Measurements from ENCODE around the gene GATAD2A. TPM values are rescaled to one million over a fixed set of nuclear protein-coding genes. Genes with fewer than 3 reads are reported as not detected.

Gene GATAD2A
- total and polyA plus RNA-seq, 2 of the 13 experiments (the other 11 are each of a cell fraction or from before 2014, with no cell fraction given): 16.8 to 28.6 TPM

DNA sequence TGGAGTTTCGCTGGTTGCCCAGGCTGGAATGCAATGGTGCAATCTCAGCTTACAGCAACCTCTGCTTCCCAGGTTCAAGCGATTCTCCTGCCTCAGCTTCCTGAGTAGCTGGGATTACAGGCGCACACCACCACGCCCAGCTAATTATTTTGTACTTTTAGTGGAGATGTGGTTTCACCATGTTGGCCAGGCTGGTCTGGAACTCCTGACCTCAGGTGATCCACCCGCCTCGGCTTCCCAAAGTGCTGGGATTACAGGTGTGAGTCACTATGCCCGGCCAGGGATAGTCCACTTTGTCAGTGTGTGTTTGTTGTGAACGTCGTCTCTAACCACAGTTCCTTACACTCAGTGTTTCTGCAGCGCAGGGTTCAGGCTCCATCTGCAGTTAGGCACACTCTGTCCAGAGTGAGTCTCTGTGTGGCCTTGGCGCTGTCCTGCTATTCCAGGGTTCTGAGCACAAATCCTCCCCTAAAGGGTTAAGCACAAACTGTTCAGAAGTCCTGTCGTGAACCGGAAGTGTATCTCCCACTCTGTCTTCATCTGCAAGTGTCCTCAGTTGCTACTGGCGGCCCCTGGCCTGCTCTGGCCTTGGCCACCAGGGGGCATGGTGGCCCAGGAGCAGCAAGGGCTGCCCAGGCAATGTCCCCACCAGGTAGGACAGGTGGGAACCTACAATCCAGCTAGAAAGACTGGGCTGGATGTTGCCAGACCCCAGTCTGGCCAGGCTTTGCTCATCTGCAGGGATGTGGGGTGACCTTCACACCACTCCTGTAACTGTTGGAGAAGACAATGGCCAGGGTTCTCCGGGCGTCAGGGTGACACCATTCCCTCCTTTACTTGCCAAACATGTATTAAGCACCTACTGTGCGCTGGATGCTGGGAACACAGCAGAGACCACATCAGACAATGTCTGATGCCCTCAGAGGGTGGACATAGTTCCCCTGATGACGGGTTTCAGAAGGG, 38.8 kb upstream of the GATAD2A start (continued):
- TF ChIP-seq TARDBP (CRISPR knock-in tag; IDR thresholded peaks at IDR 0.05) (peak; percentile 72; the same call in 1 of the 2 replicates), ZNF816 (CRISPR knock-in tag; IDR thresholded peaks at IDR 0.05; ENCODE audit: borderline replicate concordance) (no peak), HOXA3 (CRISPR knock-in tag; IDR thresholded peaks at IDR 0.05) (peak; percentile 84; the same call in 1 of the 2 replicates), MTA1 (CRISPR knock-in tag; IDR thresholded peaks at IDR 0.05; ENCODE audit: borderline replicate concordance) (peak; percentile 76; the same call in 1 of the 2 replicates), MED1 (CRISPR knock-in tag; IDR thresholded peaks at IDR 0.05) (peak; percentile 72), SP4 (CRISPR knock-in tag; IDR thresholded peaks at IDR 0.05) (peak; percentile 64), SSRP1 (CRISPR knock-in tag; IDR thresholded peaks at IDR 0.05) (peak; percentile 81; the same call in 1 of the 2 replicates), MEIS2 (CRISPR knock-in tag; IDR thresholded peaks at IDR 0.05) (no peak; the same call in 1 of the 2 replicates), RFX5 (IDR thresholded peaks at IDR 0.05; ENCODE audit: low read depth, low read length) (no peak), PHF5A (CRISPR knock-in tag; IDR thresholded peaks at IDR 0.05; ENCODE audit: low read depth, unreplicated experiment) (peak; percentile 97), SAP130 (CRISPR knock-in tag; IDR thresholded peaks at IDR 0.05; ENCODE audit: low read depth) (peak; percentile 94), CBX5 (CRISPR knock-in tag; IDR thresholded peaks at IDR 0.05; ENCODE audit: borderline replicate concordance) (peak; percentile 91), DPF2 (CRISPR knock-in tag; IDR thresholded peaks at IDR 0.05; ENCODE audit: borderline replicate concordance, low read depth) (no peak), HNRNPK (IDR thresholded peaks at IDR 0.05; ENCODE audit: low read depth, low read length, poor library complexity, severe bottlenecking) (no peak), ZNF230 (CRISPR knock-in tag; IDR thresholded peaks at IDR 0.05) (no peak), NCOA1 (CRISPR knock-in tag; IDR thresholded peaks at IDR 0.05) (0 out of 2 replicates have a peak, but pooled peaks have one; percentile 49), ZKSCAN5 (CRISPR knock-in tag; IDR thresholded peaks at IDR 0.05) (no peak), MAX (IDR thresholded peaks at IDR 0.05) (peak; percentile 64; the same call in 1 of the 2 replicates), ZNF879 (CRISPR knock-in tag; IDR thresholded peaks at IDR 0.05) (no peak), ARID4A (CRISPR knock-in tag; IDR thresholded peaks at IDR 0.05; ENCODE audit: borderline replicate concordance) (peak; percentile 80; the same call in 1 of the 2 replicates), ZFP41 (CRISPR knock-in tag; IDR thresholded peaks at IDR 0.05; ENCODE audit: borderline replicate concordance) (no peak), HNF4A (CRISPR knock-in tag; IDR thresholded peaks at IDR 0.05) (peak; percentile 60)
- TF ChIP-seq, protein P1, sequence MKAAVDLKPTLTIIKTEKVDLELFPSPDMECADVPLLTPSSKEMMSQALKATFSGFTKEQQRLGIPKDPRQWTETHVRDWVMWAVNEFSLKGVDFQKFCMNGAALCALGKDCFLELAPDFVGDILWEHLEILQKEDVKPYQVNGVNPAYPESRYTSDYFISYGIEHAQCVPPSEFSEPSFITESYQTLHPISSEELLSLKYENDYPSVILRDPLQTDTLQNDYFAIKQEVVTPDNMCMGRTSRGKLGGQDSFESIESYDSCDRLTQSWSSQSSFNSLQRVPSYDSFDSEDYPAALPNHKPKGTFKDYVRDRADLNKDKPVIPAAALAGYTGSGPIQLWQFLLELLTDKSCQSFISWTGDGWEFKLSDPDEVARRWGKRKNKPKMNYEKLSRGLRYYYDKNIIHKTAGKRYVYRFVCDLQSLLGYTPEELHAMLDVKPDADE (CRISPR knock-in tag; IDR thresholded peaks at IDR 0.05): no peak
